GM18907 (cell line): Measurements from ENCODE around the gene CCL16.
"Not testable (repeated sequence)": the region's sequence is repeated elsewhere in the genome, so short reads cannot be mapped to it uniquely, and the experiment has no call there.

ENCODE experiments used
- ATAC-seq: cut with Tn5 transposase; IDR thresholded peaks from one replicate; pipeline ENCODE4 v1.9.1; 2021; ENCODE audit warnings: mild to moderate bottlenecking, moderate library complexity; ENCODE audit not compliant: unreplicated experiment

Gene CCL16

GRCh38 chr17:35981246-35981645 is at the start of gene CCL16:
Gene CCL16 (minus strand): TSS chr17:35981497. CDS start chr17:35981420, 77 bp downstream.
- no peak for ATAC-seq

GRCh38 chr17:36030956-36031355 is 49.7 kb upstream of the CCL16 start:
- ATAC-seq: no peak

GRCh38 chr17:36027761-36028160 is 46.5 kb upstream of the CCL16 start:
- ATAC-seq: no peak

GRCh38 chr17:36024106-36024869 is 43.0 kb upstream of the CCL16 start:
- ATAC-seq: no peak

- ATAC-seq: no peak
Observed at GRCh38 chr17:36019423-36019822, 38.1 kb upstream of the CCL16 start.

GRCh38 chr17:36017799-36018198 is 36.5 kb upstream of the CCL16 start, which contains the start of gene CCL23:
Gene CCL23 (minus strand): TSS chr17:36017972. CDS start chr17:36017897, 75 bp downstream.
- ATAC-seq: no peak

GRCh38 chr17:36016555-36016954 is 35.3 kb upstream of the CCL16 start:
- ATAC-seq: no peak

DNA sequence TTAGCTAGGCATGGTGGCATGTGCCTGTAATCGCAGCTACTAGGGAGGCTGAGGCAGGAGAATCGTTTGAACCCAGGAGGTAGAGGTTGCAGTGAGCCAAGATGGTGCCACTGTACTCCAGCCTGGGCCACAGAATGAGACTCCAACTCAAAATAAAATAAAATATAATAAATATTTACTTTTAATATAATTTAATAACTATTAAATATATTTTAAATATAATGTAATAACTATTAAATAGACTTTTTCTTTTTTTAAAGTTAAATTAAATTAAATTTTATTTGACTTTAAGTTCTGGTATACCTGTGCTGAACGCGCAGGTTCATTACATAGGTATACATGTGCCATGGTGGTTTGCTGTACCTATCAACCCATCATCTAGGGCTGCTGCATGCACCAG is 34.6 kb upstream of the CCL16 start:
- ATAC-seq: not testable (repeated sequence)

DNA sequence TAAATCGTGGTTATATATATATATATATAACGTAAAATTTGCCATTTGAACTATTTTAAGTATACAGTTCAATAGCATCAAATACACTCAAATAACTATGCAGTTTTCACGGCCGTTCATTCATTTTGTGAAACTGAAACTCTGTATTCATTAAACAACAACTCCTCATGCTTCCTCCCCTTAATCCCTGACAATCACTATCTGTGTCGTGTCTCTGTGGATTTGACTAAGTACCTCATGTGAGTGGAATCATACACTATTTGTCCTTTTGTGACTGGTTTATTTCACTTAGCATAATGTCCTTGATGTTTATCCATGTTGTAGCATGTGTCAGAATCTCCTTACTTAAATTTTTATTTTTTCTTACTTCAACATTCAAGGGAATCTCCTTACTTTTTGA is 33.6 kb upstream of the CCL16 start:
- ATAC-seq: no peak

- no peak for ATAC-seq
Observed at GRCh38 chr17:36011201-36011600, 29.9 kb upstream of the CCL16 start.

DNA sequence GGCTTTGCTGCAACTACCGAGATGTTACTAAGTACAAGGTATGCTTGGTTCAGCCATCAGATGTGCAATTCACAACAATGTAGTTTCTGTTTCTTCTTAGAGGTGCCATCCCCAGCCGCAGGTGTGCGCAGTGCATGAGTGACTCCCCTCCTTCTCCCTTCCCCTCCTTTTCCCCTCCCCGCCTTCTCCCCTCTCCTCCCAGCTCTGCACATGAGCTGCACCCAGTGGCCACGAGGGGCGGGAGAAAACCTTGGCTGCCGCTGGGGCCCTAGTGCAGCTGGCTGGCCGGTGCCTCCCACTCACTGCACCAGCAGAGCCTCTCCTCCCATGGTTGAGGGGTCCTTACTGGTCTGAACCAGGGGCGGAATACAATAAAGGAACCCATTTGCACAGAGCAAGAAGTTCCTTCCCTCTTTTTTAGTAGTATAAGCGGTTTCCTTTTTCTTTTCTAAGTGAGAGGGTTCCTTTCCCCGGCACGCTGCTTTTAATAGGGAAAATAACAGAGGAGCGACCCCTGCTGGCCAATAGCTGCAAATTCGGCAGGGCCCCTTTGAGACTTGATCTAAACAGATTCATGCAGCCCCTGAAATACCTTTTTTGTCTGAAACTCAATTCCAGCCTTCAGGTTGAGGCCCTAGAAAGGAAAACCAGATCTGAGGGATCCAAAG is 27.8 kb upstream of the CCL16 start:
- no peak for ATAC-seq

DNA sequence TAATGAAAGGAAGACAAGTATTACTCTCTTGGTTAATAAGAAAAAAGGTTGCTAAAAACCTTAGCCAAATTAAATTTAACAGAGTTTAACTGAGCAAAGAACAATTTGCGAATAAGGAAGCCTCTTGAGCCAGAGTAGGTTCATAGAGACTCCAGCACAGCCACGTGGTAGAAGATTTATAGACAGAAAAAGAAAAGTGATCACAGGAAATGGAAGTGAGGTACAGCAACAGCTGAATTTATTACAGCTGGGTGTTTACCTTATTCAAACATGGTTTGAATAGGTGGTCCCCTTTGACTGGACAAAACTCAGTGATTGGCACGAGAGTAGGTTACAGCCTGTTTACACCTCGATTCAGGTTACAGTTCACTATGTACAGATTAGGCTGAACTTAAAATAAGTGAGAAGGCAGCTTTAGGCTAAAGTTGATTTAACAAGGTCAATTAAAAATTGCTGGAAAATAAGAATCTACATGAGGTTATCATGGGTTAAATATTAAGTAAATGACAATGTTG is 23.4 kb upstream of the CCL16 start:
- no peak for ATAC-seq

- no peak for ATAC-seq
Observed at GRCh38 chr17:36002631-36003030, 21.3 kb upstream of the CCL16 start.

- no peak for ATAC-seq
Observed at GRCh38 chr17:36001862-36002603, 20.7 kb upstream of the CCL16 start.

DNA sequence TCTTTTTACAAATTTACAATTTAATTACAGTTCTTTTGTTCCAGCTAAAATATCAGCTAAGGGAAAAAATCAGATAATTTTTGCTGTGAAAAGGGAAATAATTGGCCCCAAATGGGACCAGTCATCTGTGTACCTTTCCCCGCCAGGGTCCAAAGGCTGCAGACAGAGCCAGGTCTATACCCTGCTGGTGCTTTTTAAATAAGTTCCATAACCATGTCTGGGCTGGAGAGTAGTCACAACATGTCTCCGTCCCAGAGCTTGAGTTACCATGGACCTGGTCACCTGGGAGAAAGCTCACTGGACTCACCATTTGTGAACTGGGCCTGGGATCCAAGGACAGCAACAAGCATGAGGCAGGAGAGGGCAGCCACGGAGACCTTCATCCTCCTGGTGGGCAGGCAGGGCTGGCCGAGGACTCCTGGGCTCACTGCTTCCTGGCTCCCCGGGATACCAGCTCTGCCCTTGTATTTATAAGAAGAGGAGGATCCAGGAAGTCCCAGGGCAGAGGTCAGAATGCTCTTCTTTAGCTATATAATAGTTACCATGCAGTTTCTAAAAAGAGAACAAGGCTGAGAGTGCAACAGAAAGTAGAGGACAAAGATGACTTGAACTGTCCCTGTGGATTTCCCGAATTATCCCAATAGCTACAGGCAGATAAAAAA is 19.9 kb upstream of the CCL16 start, which contains the start of gene CCL15:
TSS of gene CCL15 (minus strand) at position 444 of the 662 bp plus-strand sequence. CDS start at position 383, 61 bp downstream.
- ATAC-seq: no peak

- ATAC-seq: no peak
Observed at GRCh38 chr17:36000732-36001109, 19.4 kb upstream of the CCL16 start.

DNA sequence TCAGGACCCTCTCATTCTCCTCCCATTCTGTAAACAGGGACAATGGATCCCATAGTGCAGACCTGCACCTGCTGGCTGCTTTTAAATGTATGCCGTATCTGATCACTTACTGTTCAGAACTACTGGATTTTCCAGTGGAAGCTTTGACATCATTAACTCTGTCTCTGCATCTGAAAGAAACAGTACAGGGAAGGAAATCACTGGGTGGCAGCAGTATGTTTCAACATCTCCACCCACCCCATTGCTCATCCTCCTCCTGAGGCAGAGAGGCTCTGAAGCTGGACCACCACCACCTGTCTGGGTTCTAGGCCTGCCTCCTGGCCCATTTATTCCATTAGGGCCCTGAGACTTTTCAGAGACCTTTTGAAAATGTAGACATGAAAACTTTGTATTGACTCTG is 17.5 kb upstream of the CCL16 start:
- ATAC-seq: no peak

DNA sequence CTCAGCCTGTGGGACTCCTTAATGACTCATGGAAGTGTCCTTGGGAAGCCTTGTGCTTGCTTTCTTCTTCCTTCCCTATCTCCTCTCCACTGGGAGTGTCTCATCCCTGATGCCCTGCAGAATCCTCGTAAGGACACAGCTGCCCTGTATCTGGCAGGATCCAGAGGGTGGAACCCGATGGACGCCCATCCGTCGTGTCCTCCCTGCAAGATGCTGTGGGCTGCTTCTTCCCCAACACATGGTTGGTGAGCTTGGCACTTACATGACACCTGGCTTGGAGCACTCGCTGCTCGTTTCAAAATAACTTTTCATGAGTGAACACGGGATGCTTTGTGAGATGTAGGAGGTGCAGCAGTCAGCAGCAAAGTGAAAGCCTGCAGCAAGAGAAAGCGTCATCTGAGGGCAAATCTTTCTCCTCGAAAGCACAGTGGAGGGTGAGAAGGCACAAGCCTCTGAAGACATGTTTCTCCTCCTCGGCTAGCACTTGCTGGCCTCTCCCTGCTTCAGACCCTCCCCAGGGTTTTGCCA is 16.8 kb upstream of the CCL16 start:
- ATAC-seq: no peak

- not testable (repeated sequence) for ATAC-seq
Observed at GRCh38 chr17:35995346-35995745, 14.0 kb upstream of the CCL16 start.

DNA sequence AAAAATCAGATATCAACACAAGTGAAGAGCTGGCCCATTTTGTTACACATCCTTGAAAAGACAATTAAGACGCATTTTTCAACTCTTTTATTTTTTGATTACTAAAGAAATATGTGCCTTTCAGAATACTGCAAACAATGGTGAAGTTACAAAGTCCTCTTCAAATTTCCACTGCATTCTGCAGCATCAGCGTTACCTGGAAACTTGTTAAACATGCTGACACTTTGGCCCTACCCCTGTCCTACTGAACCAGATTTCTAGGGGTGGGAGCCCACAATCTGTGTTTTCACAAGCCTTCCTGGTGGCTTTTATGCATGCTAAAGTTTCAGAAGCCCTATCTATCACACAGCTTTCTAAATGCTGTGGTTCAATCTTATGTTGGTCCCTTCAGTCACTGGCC is 9.8 kb upstream of the CCL16 start:
- no peak for ATAC-seq

GRCh38 chr17:35988164-35988563 is 6.9 kb upstream of the CCL16 start:
- ATAC-seq: no peak
